B cell (primary cell): ENCODE measurements around the gene ATP1A4. TPM values are rescaled to one million over a fixed set of nuclear protein-coding genes. Genes with fewer than 3 reads are reported as not detected.

ENCODE experiments used
- ATAC-seq: fragments of 200-7000 bp; cut with Tn5 transposase; one replicate; pipeline ENCODE4 v1.10.0; 2021; ENCODE audit warnings: low read depth, mild to moderate bottlenecking, moderate number of reproducible peaks, moderate library complexity
- CTCF ChIA-PET: fragments of 350-600 bp; sonication (Branson Sonifier 250); formaldehyde crosslinking; loops from one replicate; lab custom pipeline; 2021; ENCODE audit warnings: antibody characterized with exemption, inconsistent platforms; lab: Charles Lee
- POLR2A ChIA-PET: fragments of 350-600 bp; sonication (Branson Sonifier 250); formaldehyde crosslinking; loops from one replicate; lab custom pipeline; 2021; ENCODE audit warnings: antibody characterized with exemption; lab: Charles Lee
- DNase-seq: peaks from one replicate; pipeline ENCODE4 v3.0.0; 2013
- H2AFZ ChIP-seq: 2 replicates; pipeline ENCODE4 v1.6.1; 2012; ENCODE audit warnings: mild to moderate bottlenecking, low read depth, low read length; ENCODE audit not compliant: insufficient read depth, poor library complexity, severe bottlenecking
- H3K27ac ChIP-seq, 2 donors: 1 replicate in 1 of 2; 2 replicates in 1 of 2; pipeline ENCODE4 v1.5.1; 2012 to 2013; ENCODE audit warnings: low read length in 2 of 2, mild to moderate bottlenecking in 2 of 2, moderate library complexity in 1 of 2
- H3K27me3 ChIP-seq, 4 experiments: fragments of 200-600 bp in 1 of 4; sonication (generic) in 1 of 4; replicated peaks in 1 of 4; 1 replicate in 2 of 4; 2 replicates in 2 of 4; pipeline versions ENCODE4 v1.6.1 to v1.7.0; 2013 to 2016; ENCODE audit warnings: low read length in 3 of 4, mild to moderate bottlenecking in 2 of 4, mixed read lengths in 1 of 4, moderate library complexity in 1 of 4; ENCODE audit not compliant: insufficient read depth in 4 of 4, control insufficient read depth in 3 of 4; ENCODE audit errors: control extremely low read depth in 1 of 4
- H3K36me3 ChIP-seq, 2 experiments: replicated peaks in 1 of 2; 1 replicate in 1 of 2; 2 replicates in 1 of 2; pipeline versions ENCODE4 v1.6.1 to v1.7.1; 2013; ENCODE audit warnings: low read length in 1 of 2; ENCODE audit not compliant: insufficient read depth in 2 of 2, control insufficient read depth in 1 of 2; ENCODE audit errors: control extremely low read depth in 1 of 2, extremely low read depth in 1 of 2
- H3K4me1 ChIP-seq, 2 donors: fragments of 200-600 bp in 1 of 2; sonication (generic) in 1 of 2; 1 replicate in 1 of 2; 2 replicates in 1 of 2; pipeline versions ENCODE4 v1.5.1 to v1.6.1; 2013 to 2017; ENCODE audit warnings: low read length in 2 of 2; ENCODE audit not compliant: control insufficient read depth in 2 of 2, insufficient read depth in 2 of 2
- H3K4me2 ChIP-seq: replicated peaks from 2 replicates; pipeline ENCODE3; 2012; ENCODE audit warnings: mild to moderate bottlenecking, low read depth, low read length; ENCODE audit not compliant: poor library complexity, severe bottlenecking
- H3K4me3 ChIP-seq, 5 experiments: fragments of 200-600 bp in 1 of 5; sonication (generic) in 1 of 5; 1 replicate in 3 of 5; 2 replicates in 2 of 5; pipeline versions ENCODE4 v1.5.1 to v1.7.0; 2011 to 2016; ENCODE audit warnings: low read length in 4 of 5, mild to moderate bottlenecking in 4 of 5, low read depth in 2 of 5, control low read depth in 1 of 5, moderate library complexity in 1 of 5; ENCODE audit not compliant: insufficient read depth in 1 of 5; ENCODE audit errors: control extremely low read depth in 1 of 5, extremely low read depth in 1 of 5
- H3K79me2 ChIP-seq: fragments of 200-600 bp; sonication (generic); one replicate; pipeline ENCODE4 v1.6.0; 2016; ENCODE audit warnings: low read length; ENCODE audit not compliant: control insufficient read depth, insufficient read depth
- H3K9ac ChIP-seq: fragments of 200-600 bp; sonication (generic); 2 replicates; pipeline ENCODE4 v1.6.1; 2017; ENCODE audit warnings: mild to moderate bottlenecking, low read length, moderate library complexity
- H3K9me3 ChIP-seq, 3 donors: one replicate each; pipeline versions ENCODE4 v1.6.1 to v1.7.1; 2013; ENCODE audit warnings: low read length in 2 of 3; ENCODE audit not compliant: control insufficient read depth in 2 of 3, insufficient read depth in 1 of 3; ENCODE audit errors: control extremely low read depth in 1 of 3
- H4K20me1 ChIP-seq: 2 replicates; pipeline ENCODE4 v1.6.0; 2012; ENCODE audit warnings: mild to moderate bottlenecking, low read length; ENCODE audit not compliant: insufficient read depth, control insufficient read depth, poor library complexity, severe bottlenecking
- H3K27ac Mint-ChIP-seq: one replicate; pipeline ENCODE4 v1.8.0; 2021; ENCODE audit warnings: mixed read lengths
- H3K27me3 Mint-ChIP-seq: one replicate; pipeline ENCODE4 v1.8.0; 2021; ENCODE audit warnings: mixed read lengths
- H3K4me1 Mint-ChIP-seq: one replicate; pipeline ENCODE4 v1.8.0; 2021; ENCODE audit warnings: mixed read lengths
- H3K4me3 Mint-ChIP-seq: one replicate; pipeline ENCODE4 v1.8.0; 2021; ENCODE audit warnings: mixed read lengths
- H3K9me3 Mint-ChIP-seq: one replicate; pipeline ENCODE4 v1.8.0; 2022; ENCODE audit warnings: mixed read lengths; ENCODE audit not compliant: insufficient read depth
- CTCF ChIP-seq: fragments of 200-600 bp; IDR thresholded peaks from one replicate; pipeline ENCODE4 v1.8.0; 2022; ENCODE audit warnings: antibody characterized with exemption, mild to moderate bottlenecking
- EZH2 ChIP-seq: IDR thresholded peaks from 2 replicates; pipeline ENCODE4 v1.6.1; 2012; ENCODE audit warnings: borderline replicate concordance, low read depth, mild to moderate bottlenecking, moderate library complexity, low read length; ENCODE audit not compliant: insufficient read depth, poor library complexity, severe bottlenecking
- WGBS: methylation state at CpG from one replicate; pipeline ENCODE4 v1.1.5; 2013; ENCODE audit warnings: missing lambda C conversion rate; ENCODE audit not compliant: insufficient coverage; 5-methylcytosine and 5-hydroxymethylcytosine counted together
- intact Hi-C: fragments of 100-400 bp; cut with micrococcal nuclease; formaldehyde crosslinking; loops from one replicate; pipeline ENCODE4 v1.10.0; 2022
- polyA plus RNA-seq: library from polyadenylated mRNA; depleted of rRNA; stranded (reverse); fragments of >200 nt; gene quantifications from 2 replicates; pipeline ENCODE4 v1.2.3, GENCODE V29; 2012
- total RNA-seq, 2 donors: library from RNA; stranded (reverse); fragments of 120-200 nt in 1 of 2; gene quantifications; 1 replicate in 1 of 2; 2 replicates in 1 of 2; pipeline versions ENCODE4 v1.2.3 to v1.2.4, GENCODE V29; 2013 to 2022

Gene ATP1A4
- total and polyA plus RNA-seq, 2 donors (not counting 1 experiment from before 2014, with no cell fraction given): 0.12 TPM; not detected in 1

DNA sequence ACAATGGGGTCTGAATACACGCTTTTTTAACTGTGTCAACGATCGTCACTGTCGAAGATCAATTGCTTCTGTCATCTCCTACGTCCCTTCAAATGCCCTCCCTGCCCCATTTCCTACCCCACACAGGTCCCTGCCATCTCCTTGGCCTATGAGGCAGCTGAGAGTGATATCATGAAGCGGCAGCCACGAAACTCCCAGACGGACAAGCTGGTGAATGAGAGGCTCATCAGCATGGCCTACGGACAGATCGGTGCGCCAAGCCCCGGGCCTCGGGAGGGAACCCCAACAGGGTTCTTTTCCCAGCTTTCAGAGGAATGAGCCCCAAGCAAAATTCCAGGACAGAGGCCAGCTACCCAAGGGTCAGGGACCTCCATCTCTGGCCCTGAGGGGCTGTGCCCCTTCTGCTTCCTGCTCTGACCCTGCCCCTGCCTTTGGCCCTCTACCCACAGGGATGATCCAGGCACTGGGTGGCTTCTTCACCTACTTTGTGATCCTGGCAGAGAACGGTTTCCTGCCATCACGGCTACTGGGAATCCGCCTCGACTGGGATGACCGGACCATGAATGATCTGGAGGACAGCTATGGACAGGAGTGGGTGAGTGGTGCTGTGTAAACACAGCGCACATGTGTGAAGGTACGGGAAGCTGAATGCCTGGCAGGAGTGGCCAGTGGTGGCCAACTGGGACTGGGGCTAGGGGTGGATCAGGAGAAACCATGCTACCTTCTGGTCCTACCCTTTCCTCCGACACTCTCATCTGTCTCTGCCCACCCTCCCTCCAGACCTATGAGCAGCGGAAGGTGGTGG, 15.1 kb upstream of the ATP1A4 start:
- ChIA-PET CTCF (no interaction called here), POLR2A (no interaction called here)
- Histone ChIP-seq H3K4me3 (no peak overlapping the region), H3K4me1 (no peaks in the 10 kb centered on the region), H3K4me2 (no peak overlapping the region), H3K9me3 (no peaks in the 10 kb centered on the region), H4K20me1 (no peaks in the 10 kb centered on the region), H2AFZ (no peak overlapping the region), H3K9ac (no peak overlapping the region), H3K27ac (no peak overlapping the region), H3K27me3 (peaks cover 0 to 11% (median 3%) of the 10 kb centered on the region in 4 experiments), H3K36me3 (no peaks in the 10 kb centered on the region), H3K79me2 (no peaks in the 10 kb centered on the region)
- H3K27me3 Mint-ChIP-seq: peaks cover 41% of the 10 kb centered on the region
- intact Hi-C loops: no loop called here
- H3K9me3 Mint-ChIP-seq: no peaks in the 10 kb centered on the region
- 93% methylated on average over 22 of the region's 22 CpGs for WGBS
- ATAC-seq (no peak), DNase-seq (no peak)
- H3K4me1 Mint-ChIP-seq: no peaks in the 10 kb centered on the region
- no peak overlapping the region for H3K27ac Mint-ChIP-seq
- TF ChIP-seq CTCF (no peak), EZH2 (no peak)
- no peak overlapping the region for H3K4me3 Mint-ChIP-seq

- Histone ChIP-seq H3K9ac (no peak overlapping the region), H3K36me3 (no peaks in the 10 kb centered on the region), H2AFZ (no peak overlapping the region), H4K20me1 (no peaks in the 10 kb centered on the region), H3K4me1 (no peaks in the 10 kb centered on the region), H3K27ac (no peak overlapping the region), H3K27me3 (peaks cover 0 to 13% (median 5%) of the 10 kb centered on the region in 4 experiments), H3K4me2 (no peak overlapping the region), H3K4me3 (no peak overlapping the region), H3K79me2 (no peaks in the 10 kb centered on the region), H3K9me3 (no peaks in the 10 kb centered on the region)
- intact Hi-C loops: no loop called here
- Mint-ChIP-seq H3K4me3 (no peak overlapping the region), H3K27me3 (peaks cover 45% of the 10 kb centered on the region), H3K27ac (no peak overlapping the region), H3K9me3 (no peaks in the 10 kb centered on the region), H3K4me1 (no peaks in the 10 kb centered on the region)
- POLR2A ChIA-PET: no interaction called here
- ATAC-seq (no peak), DNase-seq (no peak)
- 100% methylated on average over 5 of the region's 5 CpGs for whole genome bisulfite sequencing
- CTCF ChIA-PET: no interaction called here
- TF ChIP-seq EZH2 (no peak), CTCF (no peak)
Observed at GRCh38 chr1:160136926-160137200, 14.5 kb upstream of the ATP1A4 start.
